Fibroblast of skin of back (primary cell): Measurements from ENCODE around the gene TIMM22.

Experiments
- DNase-seq: peaks from one replicate; pipeline ENCODE4 v3.0.0-alpha.2; 2013

TIMM22 gene

GRCh38 chr17:1002771-1003555 lies 6.0 kb downstream of the TIMM22 start:
- DNase-seq, result peak; percentile 87

- DNase-seq, result no peak
Measured at GRCh38 chr17:1003633-1003971, 6.7 kb downstream of the TIMM22 start.

- DNase-seq, result no peak
Measured at GRCh38 chr17:1003972-1004768, 7.2 kb downstream of the TIMM22 start.

GRCh38 chr17:1004769-1005295 lies 7.9 kb downstream of the TIMM22 start:
- no peak for DNase-seq

- DNase-seq, result peak; percentile 67
Measured at GRCh38 chr17:1005361-1005946, 8.5 kb downstream of the TIMM22 start.

- DNase-seq, result no peak
Measured at GRCh38 chr17:1006054-1006453, 9.1 kb downstream of the TIMM22 start.

- DNase-seq, result no peak
Measured at GRCh38 chr17:1007310-1008007, 10.5 kb downstream of the TIMM22 start.

GRCh38 chr17:1008008-1008761 lies 11.3 kb downstream of the TIMM22 start:
- DNase-seq, result no peak

GRCh38 chr17:1009229-1010085 lies 12.5 kb downstream of the TIMM22 start:
- no peak for DNase-seq

GRCh38 chr17:1010086-1010450 lies 13.1 kb downstream of the TIMM22 start:
- no peak for DNase-seq

GRCh38 chr17:1010586-1010985 lies 13.7 kb downstream of the TIMM22 start:
- no peak for DNase-seq

- DNase-seq, result no peak
Measured at GRCh38 chr17:1011138-1011537, 14.2 kb downstream of the TIMM22 start.

GRCh38 chr17:1011760-1012735 lies 15.1 kb downstream of the TIMM22 start:
- no peak for DNase-seq

- DNase-seq, result no peak
Measured at GRCh38 chr17:1012823-1013728, 16.1 kb downstream of the TIMM22 start.

GRCh38 chr17:1013729-1014090 lies 16.8 kb downstream of the TIMM22 start:
- DNase-seq, result no peak

GRCh38 chr17:1018547-1018946 lies 21.6 kb downstream of the TIMM22 start:
- no peak for DNase-seq

GRCh38 chr17:1019451-1019850 lies 22.5 kb downstream of the TIMM22 start:
- no peak for DNase-seq

GRCh38 chr17:1021147-1021546 lies 24.2 kb downstream of the TIMM22 start:
- DNase-seq, result no peak
